ENCODE data around the gene SNRNP200. TPM values are rescaled to one million over a fixed set of nuclear protein-coding genes. Genes with fewer than 3 reads are reported as not detected.
A peak's percentile ranks its signal among the peaks of the same experiment; 100 is the strongest.
"Not testable (repeated sequence)": the region's sequence is repeated elsewhere in the genome, so short reads cannot be mapped to it uniquely, and the experiment has no call there.

SNRNP200 gene
- total RNA-seq, 1 experiment from 2014 or later: 229 TPM

DNA sequence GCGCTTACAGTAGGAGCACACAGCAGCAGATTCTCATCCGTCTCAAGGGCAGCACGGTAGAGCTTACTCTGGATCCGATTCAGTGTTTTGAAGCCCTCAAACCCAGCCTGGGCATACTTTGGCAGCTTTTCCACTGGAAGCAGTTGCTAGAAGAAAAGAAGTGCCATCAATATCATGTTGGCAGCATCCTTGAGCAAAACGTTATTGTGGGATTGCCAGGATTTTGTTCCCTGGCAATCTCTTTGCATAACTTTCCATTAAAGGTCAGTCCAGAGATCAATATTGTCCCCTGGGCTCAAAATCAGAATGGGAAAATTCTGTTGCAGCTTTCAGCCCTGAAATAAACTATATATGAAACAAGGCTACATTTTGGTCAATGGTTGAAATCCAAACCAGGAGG is 8.4 kb downstream of the SNRNP200 start:
- no peak for DNase-seq
- POLR2A ChIA-PET (ENCODE audit: unreplicated experiment): no interaction called here
- Histone ChIP-seq H3F3A (ENCODE audit: insufficient read depth, low read depth) (peaks cover 10% of the 10 kb centered on the region; the same call in 1 of the 2 replicates), H3K4me1 (replicated peaks; ENCODE audit: insufficient read depth) (no peaks in the 10 kb centered on the region), H3K4me2 (no peak overlapping the region), H3K79me2 (ENCODE audit: low read depth) (peaks cover 10% of the 10 kb centered on the region), H3K9me3 (ENCODE audit: insufficient read depth, low read depth) (no peaks in the 10 kb centered on the region), H3K27me3 (ENCODE audit: insufficient read depth, low read depth) (no peaks in the 10 kb centered on the region), H3K27ac (no peak overlapping the region), H3K9me2 (ENCODE audit: insufficient read depth) (no peaks in the 10 kb centered on the region), H3K36me3 (ENCODE audit: low read depth) (peaks cover 91% of the 10 kb centered on the region), H3K4me3 (no peak overlapping the region), H2AFZ (no peak overlapping the region), H4K20me1 (ENCODE audit: insufficient read depth) (peaks cover 27% of the 10 kb centered on the region)
- TF ChIP-seq EZH2 (IDR thresholded peaks at IDR 0.05; ENCODE audit: low read depth) (no peak), CTCF (conservative IDR thresholded peaks at IDR 0.05) (no peak)
- intact Hi-C loops (cut with micrococcal nuclease; ENCODE audit: unreplicated experiment): no loop called here
- BruUV-seq (replicated peaks): no TSS peak
- CTCF ChIA-PET: no interaction called here

- H3K27ac ChIP-seq; intact Hi-C loops (cut with micrococcal nuclease; ENCODE audit: unreplicated experiment); H3K4me3 ChIP-seq; H3K27me3 ChIP-seq (ENCODE audit: insufficient read depth, low read depth); H2AFZ ChIP-seq; H3K9me3 ChIP-seq (ENCODE audit: insufficient read depth, low read depth); H3F3A ChIP-seq (ENCODE audit: insufficient read depth, low read depth); H3K4me1 ChIP-seq (replicated peaks; ENCODE audit: insufficient read depth); CTCF ChIA-PET; BruUV-seq (replicated peaks); H3K79me2 ChIP-seq (ENCODE audit: low read depth); H3K9me2 ChIP-seq (ENCODE audit: insufficient read depth); DNase-seq; H3K4me2 ChIP-seq: not testable (repeated sequence)
- peaks cover 88% of the 10 kb centered on the region for H3K36me3 ChIP-seq (ENCODE audit: low read depth)
- POLR2A ChIA-PET (ENCODE audit: unreplicated experiment): interaction anchor here (0.6 kb wide), 1 partner anchor 156 kb away, joined by 6 read pairs; the partner anchor contains the start of gene ASTL
- H4K20me1 ChIP-seq (ENCODE audit: insufficient read depth): peaks cover 19% of the 10 kb centered on the region
Measured at GRCh38 chr2:96294271-96294670, 11.1 kb downstream of the SNRNP200 start.

- TF ChIP-seq EZH2 (IDR thresholded peaks at IDR 0.05; ENCODE audit: low read depth): no peak
- ChIA-PET CTCF (no interaction called here), POLR2A (ENCODE audit: unreplicated experiment) (no interaction called here)
- intact Hi-C loops (cut with micrococcal nuclease; ENCODE audit: unreplicated experiment): no loop called here
- no TSS peak for BruUV-seq (replicated peaks)
- peaks cover 88% of the 10 kb centered on the region for H3K36me3 ChIP-seq (ENCODE audit: low read depth)
- no peaks in the 10 kb centered on the region for H3K9me2 ChIP-seq (ENCODE audit: insufficient read depth)
- peaks cover 5% of the 10 kb centered on the region; the same call in 1 of the 2 replicates for H3F3A ChIP-seq (ENCODE audit: insufficient read depth, low read depth)
- H2AFZ ChIP-seq: no peak overlapping the region
- H3K27me3 ChIP-seq (ENCODE audit: insufficient read depth, low read depth): no peaks in the 10 kb centered on the region
- no peaks in the 10 kb centered on the region for H3K79me2 ChIP-seq (ENCODE audit: low read depth)
- H3K4me1 ChIP-seq (replicated peaks; ENCODE audit: insufficient read depth): no peaks in the 10 kb centered on the region
- no peak overlapping the region for H3K27ac ChIP-seq
- DNase-seq: peak in 1 of 2 experiments; percentile 43
- no peaks in the 10 kb centered on the region for H3K9me3 ChIP-seq (ENCODE audit: insufficient read depth, low read depth)
- H3K4me3 ChIP-seq: no peak overlapping the region
- no peak overlapping the region for H3K4me2 ChIP-seq
- peaks cover 29% of the 10 kb centered on the region; the same call in 1 of the 2 replicates for H4K20me1 ChIP-seq (ENCODE audit: insufficient read depth)
Measured at GRCh38 chr2:96291751-96292150, 13.6 kb downstream of the SNRNP200 start.

DNA sequence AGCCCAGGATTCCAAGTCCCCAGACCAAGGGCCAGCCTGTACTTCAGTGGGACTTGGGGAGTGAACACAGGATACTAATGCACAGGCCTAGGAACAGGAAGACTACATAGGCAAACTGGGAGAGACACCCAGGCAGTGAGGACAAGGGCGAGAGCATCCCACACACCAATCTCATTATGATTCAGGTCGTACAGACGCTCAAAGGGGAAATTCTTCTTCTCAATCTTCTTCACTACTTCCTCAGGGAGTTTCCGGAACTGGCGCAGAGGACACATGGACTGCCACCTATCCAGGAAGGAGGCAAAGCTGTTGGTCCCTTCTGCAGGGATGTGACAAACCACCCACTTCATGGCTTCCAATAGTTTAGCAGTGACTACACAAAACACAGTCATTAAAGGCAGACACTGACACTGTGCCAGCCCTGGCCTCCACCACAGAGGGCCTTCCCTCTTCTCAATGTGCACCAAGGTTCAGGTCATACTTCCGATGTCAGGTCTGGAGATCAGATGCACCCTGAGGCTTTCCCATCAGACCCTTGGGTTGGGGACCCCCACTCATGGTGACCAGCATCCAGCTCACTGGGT is 18.0 kb downstream of the SNRNP200 start:
- no TSS peak for BruUV-seq (replicated peaks)

More for the DNA sequence above, 18.0 kb downstream of the SNRNP200 start:
- H3K27me3 ChIP-seq (ENCODE audit: insufficient read depth, low read depth): no peaks in the 10 kb centered on the region
- no peak overlapping the region for H3K4me2 ChIP-seq
- POLR2A ChIA-PET (ENCODE audit: unreplicated experiment): no interaction called here
- peaks cover 15% of the 10 kb centered on the region; the same call in 1 of the 2 replicates for H4K20me1 ChIP-seq (ENCODE audit: insufficient read depth)
- H3K36me3 ChIP-seq (ENCODE audit: low read depth): peaks cover 82% of the 10 kb centered on the region
- no peak overlapping the region for H3K4me3 ChIP-seq
- no peak for DNase-seq
- no peaks in the 10 kb centered on the region for H3K9me3 ChIP-seq (ENCODE audit: insufficient read depth, low read depth)
- H3F3A ChIP-seq (ENCODE audit: insufficient read depth, low read depth): no peaks in the 10 kb centered on the region
- no peaks in the 10 kb centered on the region for H3K9me2 ChIP-seq (ENCODE audit: insufficient read depth)
- no peak overlapping the region for H3K27ac ChIP-seq
- H3K4me1 ChIP-seq (replicated peaks; ENCODE audit: insufficient read depth): no peaks in the 10 kb centered on the region
- CTCF ChIA-PET: no interaction called here
- intact Hi-C loops (cut with micrococcal nuclease; ENCODE audit: unreplicated experiment): no loop called here
- TF ChIP-seq EZH2 (IDR thresholded peaks at IDR 0.05; ENCODE audit: low read depth) (no peak), CTCF (conservative IDR thresholded peaks at IDR 0.05) (no peak)
- H3K79me2 ChIP-seq (ENCODE audit: low read depth): no peaks in the 10 kb centered on the region
- no peak overlapping the region for H2AFZ ChIP-seq
